GM03348 (cell line): ENCODE data around the gene CLDND1.

ENCODE experiments used
- DNase-seq: peaks from one replicate; pipeline ENCODE4 v3.0.0; 2012; ENCODE audit warnings: low spot score

Gene CLDND1

DNA sequence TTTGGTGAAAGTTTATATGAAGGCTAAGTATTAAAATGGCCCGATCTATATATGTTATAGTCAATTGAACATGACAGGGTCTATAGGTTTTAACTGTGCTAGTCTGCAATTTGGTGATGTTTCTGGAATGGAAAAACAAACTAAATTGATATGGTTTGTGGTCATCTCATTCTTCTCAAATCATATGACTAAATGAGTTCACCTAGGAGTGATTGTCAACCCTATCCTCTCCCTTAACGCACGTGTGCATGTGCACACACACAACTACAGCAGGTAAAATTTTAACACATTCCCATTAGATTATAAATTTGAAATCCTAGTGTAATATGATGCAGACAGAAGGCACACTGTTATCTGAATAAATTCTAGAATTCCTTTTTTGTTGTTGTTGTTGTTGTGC lies 9.0 kb downstream of the CLDND1 start:
- DNase-seq: no peak

DNA sequence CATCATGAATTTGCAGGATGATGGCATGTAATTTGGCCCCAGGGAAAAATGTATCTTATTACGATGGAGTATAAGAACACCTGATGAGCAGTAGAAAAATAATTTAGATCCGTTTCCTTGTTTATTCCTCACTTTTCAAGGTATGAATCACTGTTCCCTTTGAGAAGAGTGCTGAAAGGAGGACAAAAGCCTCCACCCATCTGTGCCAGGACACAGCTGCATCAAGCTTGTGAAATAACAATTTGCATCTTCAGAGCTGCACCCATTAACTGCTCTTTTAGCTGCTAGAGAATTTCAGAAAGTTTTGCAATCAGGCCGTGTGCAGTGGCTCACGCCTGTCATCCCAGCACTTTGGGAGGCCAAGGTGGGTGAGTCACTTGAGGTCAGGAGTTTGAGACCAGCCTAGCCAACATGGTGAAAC lies 9.6 kb downstream of the CLDND1 start:
- peak; percentile 11 for DNase-seq

DNA sequence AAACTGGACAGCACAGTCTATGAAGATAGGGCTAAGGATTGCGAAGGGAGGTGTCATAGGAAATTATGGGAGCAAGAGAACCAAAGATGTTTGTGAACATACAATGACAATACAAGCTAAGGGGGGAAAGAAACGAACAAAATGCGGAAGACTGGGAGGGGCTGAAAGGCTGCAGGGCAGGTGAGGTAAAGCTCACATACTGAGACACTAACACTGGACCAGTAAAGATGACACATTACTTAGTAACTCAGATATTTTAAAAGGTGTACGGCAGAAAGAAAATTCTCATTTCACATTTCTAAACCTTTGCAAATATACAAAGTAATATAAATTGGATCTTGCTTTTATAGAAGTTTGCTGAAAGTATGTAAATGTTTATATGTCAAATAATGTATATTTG lies 10.1 kb downstream of the CLDND1 start:
- DNase-seq: no peak

DNA sequence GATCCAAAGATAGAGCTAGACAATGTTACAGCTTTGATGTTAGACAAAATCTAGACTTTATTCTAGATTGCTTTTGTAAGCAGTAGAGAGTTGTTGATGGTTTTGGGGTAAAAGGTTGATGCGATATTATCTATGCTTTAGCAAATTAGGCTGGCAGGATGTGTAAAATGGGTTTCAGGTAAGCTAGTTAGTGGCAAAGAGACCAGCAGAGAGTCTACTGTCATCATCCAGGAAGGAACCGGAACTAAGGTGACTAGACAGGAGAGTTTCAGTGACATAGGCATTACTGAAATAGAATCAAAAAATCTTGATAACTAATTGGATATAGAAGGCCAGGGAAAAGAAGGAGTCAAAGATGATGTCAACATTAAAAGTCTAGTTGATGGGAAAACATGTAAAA lies 14.1 kb downstream of the CLDND1 start:
- no peak for DNase-seq

DNA sequence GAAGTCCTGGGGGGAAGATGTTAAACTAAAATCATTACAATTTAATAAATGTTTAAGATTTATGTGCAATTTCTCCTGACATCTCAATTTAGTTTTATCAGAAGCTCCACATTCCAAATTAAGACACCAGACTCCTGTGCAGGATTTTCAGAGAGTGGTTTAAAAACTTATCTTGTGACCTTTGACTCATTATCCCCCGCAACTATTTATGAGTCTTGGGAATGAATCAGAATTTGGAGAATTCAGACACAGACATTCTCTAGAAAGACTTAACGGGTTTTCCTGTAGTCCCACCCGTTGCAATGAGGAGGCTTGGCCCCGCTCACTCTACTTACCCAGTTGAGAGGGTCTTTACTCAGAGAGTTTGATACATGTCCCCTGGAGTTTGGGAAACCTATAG lies 18.2 kb downstream of the CLDND1 start:
- no peak for DNase-seq

DNA sequence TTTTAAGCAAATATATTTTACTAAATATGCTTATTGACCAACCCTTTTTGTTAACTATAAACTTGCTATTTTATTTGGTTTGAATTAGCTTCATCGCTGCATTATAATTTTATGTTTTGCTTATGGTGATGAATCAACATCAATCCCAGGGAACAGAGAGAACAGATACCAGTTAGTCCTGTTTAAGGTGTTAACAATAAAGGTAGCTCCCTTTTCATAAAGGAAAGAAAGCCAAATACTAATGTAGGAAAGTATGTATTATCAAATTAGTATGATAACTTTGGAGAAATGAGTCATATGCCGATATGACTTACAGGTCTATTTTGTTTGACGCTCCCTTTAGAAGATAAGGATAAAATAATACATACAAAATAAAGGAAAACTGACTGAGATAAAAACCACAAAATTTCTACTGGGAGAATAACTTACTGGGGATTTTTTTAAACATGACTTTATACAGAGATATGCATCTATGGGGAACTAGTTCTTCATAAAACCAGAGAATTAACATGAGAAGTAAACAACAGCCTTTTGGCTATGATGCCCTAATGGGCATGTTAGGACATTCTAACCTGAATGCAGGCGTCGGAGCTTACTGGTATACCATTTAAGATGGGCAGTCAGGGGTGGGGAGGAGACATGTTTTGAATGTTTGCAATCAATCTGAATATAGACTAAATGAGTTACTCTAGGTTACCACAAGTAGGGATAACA lies 20.7 kb downstream of the CLDND1 start:
- no peak for DNase-seq

DNA sequence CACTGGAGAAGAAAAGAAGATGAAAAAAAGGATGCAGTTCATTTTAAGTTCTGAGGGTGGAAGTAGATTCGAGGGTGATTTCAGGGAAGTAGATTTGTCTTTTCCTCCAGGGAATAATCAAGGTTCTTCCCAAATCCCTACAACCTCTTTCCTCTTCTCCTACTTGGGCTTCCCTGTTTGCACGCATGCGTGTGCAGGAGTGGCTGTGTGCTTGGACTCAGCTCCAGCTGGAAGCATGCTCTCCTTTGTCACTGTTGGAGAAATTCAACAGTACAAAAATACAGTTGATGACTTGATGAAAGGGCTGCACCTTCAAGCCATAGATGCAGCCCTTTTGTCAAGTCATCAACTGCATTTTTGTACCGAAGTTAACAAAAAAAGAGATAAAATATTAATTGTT lies 21.4 kb downstream of the CLDND1 start:
- no peak for DNase-seq

DNA sequence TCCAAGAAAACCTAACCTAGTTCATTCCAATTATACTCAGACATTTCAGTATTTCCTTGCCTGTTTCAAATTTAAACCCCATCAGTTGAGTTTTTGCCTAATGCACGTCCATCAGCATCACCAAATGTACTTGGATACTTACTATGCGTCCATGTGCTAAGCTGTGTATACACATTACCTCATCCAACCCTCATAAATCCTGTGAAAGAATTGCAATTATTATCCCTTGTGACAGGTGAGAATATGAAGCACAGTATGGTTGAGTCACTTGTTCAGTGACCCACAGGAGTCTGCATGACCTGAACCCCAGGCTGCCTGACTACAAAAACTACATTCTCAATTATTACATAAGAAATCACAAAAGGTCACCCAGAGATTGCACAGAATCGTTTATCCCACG lies 22.7 kb downstream of the CLDND1 start:
- no peak for DNase-seq

DNA sequence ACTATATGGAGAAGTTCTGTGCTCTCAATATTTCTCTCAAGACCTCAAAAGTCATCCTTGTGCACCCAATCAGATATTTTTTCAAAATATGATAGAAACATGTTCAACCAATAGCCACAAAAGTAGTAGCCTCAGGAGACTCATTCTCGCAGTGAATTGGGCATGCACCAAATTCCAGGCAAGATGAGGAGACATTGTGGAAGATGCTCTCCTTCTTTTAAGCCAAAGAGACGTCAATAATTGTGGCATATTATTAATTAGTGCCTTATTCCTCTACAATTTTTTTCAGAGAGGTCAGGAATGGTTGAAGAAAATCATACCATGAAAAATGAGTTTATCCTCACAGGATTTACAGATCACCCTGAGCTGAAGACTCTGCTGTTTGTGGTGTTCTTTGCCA lies 25.3 kb downstream of the CLDND1 start, which contains the start of gene OR5K2:
Gene OR5K2, plus strand, starts transcription at position 301 of the 400 bp plus-strand sequence. Its CDS starts 0 bp downstream, at position 301.
- no peak for DNase-seq

DNA sequence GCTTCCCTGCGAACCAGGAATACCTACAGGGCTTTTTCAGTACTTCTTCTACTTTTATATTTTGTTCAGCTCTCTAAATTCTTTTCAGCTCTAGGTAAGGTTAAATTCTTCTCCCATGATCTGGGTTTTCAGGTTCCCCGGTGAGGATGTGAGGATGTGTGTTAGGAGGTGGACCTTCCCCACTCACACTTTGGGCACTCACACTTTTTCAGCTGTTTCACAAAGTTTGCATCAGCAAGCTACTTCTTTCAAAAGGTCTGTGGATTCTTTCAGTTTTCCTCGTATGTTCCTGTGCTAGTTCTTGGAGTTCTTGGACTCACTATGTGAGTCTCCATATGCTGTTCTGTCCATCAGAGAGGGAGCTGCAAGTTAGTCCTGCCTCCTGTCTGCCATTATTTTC lies 39.1 kb downstream of the CLDND1 start:
- DNase-seq: no peak

DNA sequence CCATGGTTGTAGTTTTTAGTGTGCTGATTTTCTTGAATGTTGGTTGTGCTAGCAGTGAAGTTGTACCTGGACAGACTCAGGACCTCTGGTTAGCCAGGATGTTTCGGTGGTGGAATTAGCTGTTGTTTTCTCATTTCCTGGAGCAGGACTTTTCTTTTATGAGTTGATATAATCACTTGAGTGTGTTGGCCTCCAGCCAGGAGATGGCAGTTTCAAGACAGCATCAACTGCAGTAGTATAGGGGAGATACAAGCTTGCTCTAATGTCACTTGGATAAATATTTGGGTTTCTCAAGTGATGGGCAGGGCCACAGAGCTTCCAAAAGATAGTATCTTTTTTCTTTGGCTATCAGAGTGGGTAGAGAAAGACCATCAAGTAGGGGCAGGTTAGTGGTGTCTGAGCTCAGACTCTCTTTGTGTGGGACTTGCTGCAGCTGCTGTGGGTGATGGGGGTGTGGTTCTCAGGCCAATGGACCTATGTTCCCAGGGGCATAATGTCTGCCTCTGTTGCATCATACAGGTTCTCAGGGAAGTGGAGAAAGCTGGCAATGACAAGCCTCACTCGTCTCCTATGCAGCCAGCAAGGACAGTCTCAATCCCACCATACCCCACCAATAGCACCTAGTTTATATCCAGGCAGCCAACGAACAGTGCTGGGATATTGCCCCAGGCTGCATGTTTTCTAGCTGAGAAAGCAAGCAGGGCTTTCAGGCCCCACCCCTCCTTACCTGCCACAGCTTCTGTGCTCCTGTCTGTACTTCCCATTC lies 39.8 kb downstream of the CLDND1 start:
- DNase-seq: no peak
